Caco-2 (cell line): ENCODE data around the gene FASN. TPM values are rescaled to one million over a fixed set of nuclear protein-coding genes. Genes with fewer than 3 reads are reported as not detected.

ENCODE experiments used
- BruUV-seq: library from RNA; stranded (reverse); fragments of 400-500 nt; replicated peaks from 2 replicates; lab custom pipeline; 2021; lab: Mats Ljungman, UMichigan
- CTCF ChIA-PET: fragments of 300-600 bp; sonication (Branson Sonifier 250); formaldehyde crosslinking; loops from one replicate; lab custom pipeline; 2022; ENCODE audit warnings: antibody characterized with exemption; lab: Charles Lee
- POLR2A ChIA-PET: fragments of 300-600 bp; sonication (Branson Sonifier 250); formaldehyde crosslinking; loops from one replicate; lab custom pipeline; 2022; ENCODE audit warnings: antibody characterized with exemption; lab: Charles Lee
- DNase-seq, 2 experiments: peaks; one replicate each; pipeline versions ENCODE4 v3.0.0 to v3.0.0-alpha.2; 2020 to 2022
- H3K27me3 ChIP-seq: replicated peaks from 2 replicates; pipeline ENCODE4 v1.6.0; 2011; ENCODE audit warnings: low read length; ENCODE audit not compliant: control insufficient read depth, insufficient read depth
- H3K36me3 ChIP-seq: 2 replicates; pipeline ENCODE4 v1.5.1; 2011; ENCODE audit warnings: low read length; ENCODE audit not compliant: control insufficient read depth, insufficient read depth
- H3K4me1 ChIP-seq: fragments of 250-450 bp; sonication (Bioruptor Pico); 2 replicates; pipeline ENCODE4 v1.5.1; 2020; ENCODE audit warnings: mild to moderate bottlenecking
- H3K4me3 ChIP-seq: 2 replicates; pipeline ENCODE4 v1.5.1; 2011; ENCODE audit warnings: low read depth, mild to moderate bottlenecking, control low read depth, low read length
- H3K9me3 ChIP-seq: fragments of 250-450 bp; sonication (Bioruptor Pico); 2 replicates; pipeline ENCODE4 v1.5.1; 2020; ENCODE audit warnings: mild to moderate bottlenecking, moderate library complexity
- H3K27ac Mint-ChIP-seq: one replicate; pipeline ENCODE4 v1.8.0; 2022; ENCODE audit warnings: mixed read lengths; ENCODE audit not compliant: unreplicated experiment
- H3K27me3 Mint-ChIP-seq: one replicate; pipeline ENCODE4 v1.8.0; 2022; ENCODE audit warnings: mixed read lengths; ENCODE audit not compliant: insufficient read depth, unreplicated experiment
- H3K36me3 Mint-ChIP-seq: one replicate; pipeline ENCODE4 v1.8.0; 2022; ENCODE audit warnings: mild to moderate bottlenecking, mixed read lengths; ENCODE audit not compliant: insufficient read depth, unreplicated experiment
- H3K4me1 Mint-ChIP-seq: one replicate; pipeline ENCODE4 v1.8.0; 2022; ENCODE audit warnings: low read depth, mixed read lengths; ENCODE audit not compliant: unreplicated experiment
- H3K4me3 Mint-ChIP-seq: one replicate; pipeline ENCODE4 v1.8.0; 2022; ENCODE audit warnings: mild to moderate bottlenecking, moderate library complexity, mixed read lengths; ENCODE audit not compliant: unreplicated experiment
- H3K9me3 Mint-ChIP-seq: one replicate; pipeline ENCODE4 v1.8.0; 2022; ENCODE audit warnings: mixed read lengths; ENCODE audit not compliant: unreplicated experiment
- CTCF ChIP-seq, 2 experiments: fragments of 200-600 bp in 1 of 2; IDR thresholded peaks; 1 replicate in 1 of 2; 2 replicates in 1 of 2; pipeline versions ENCODE4 v1.5.1 to v1.8.0; 2011 to 2022; ENCODE audit warnings: antibody characterized with exemption in 1 of 2, control low read depth in 1 of 2, inconsistent platforms in 1 of 2, low read depth in 1 of 2, low read length in 1 of 2, mild to moderate bottlenecking in 1 of 2, moderate library complexity in 1 of 2; ENCODE audit not compliant: insufficient read depth in 1 of 2, severe bottlenecking in 1 of 2, unreplicated experiment in 1 of 2
- intact Hi-C: fragments of 100-400 bp; cut with micrococcal nuclease; formaldehyde crosslinking; loops from one replicate; pipeline ENCODE4 v1.10.0; 2022; ENCODE audit not compliant: unreplicated experiment
- total RNA-seq: library from RNA; stranded (reverse); gene quantifications from 2 replicates; pipeline ENCODE4 v1.2.3, GENCODE V29; 2022

FASN gene
- total RNA-seq, 1 experiment from 2014 or later, result 330 TPM

- ChIA-PET POLR2A (interaction anchor here (0.6 kb wide), 1 partner anchor 57 kb away, joined by 3 read pairs; no protein-coding TSS in a partner anchor), CTCF (no interaction called here)
- H3K36me3 Mint-ChIP-seq, result peaks cover 85% of the 10 kb centered on the region
- H3K4me1 ChIP-seq, result peaks cover 22% of the 10 kb centered on the region
- no peaks in the 10 kb centered on the region for H3K27me3 Mint-ChIP-seq
- BruUV-seq, result no TSS peak
- H3K36me3 ChIP-seq, result peaks cover 22% of the 10 kb centered on the region
- DNase-seq, result no peak
- H3K4me3 ChIP-seq, result no peak overlapping the region; the same call in 1 of the 2 replicates
- H3K9me3 ChIP-seq, result no peaks in the 10 kb centered on the region
- H3K4me1 Mint-ChIP-seq, result no peaks in the 10 kb centered on the region
- H3K27me3 ChIP-seq, result no peaks in the 10 kb centered on the region
- H3K4me3 Mint-ChIP-seq, result peak overlapping the region; percentile 75
- H3K27ac Mint-ChIP-seq, result no peak overlapping the region
- intact Hi-C loops, result no loop called here
- TF ChIP-seq CTCF (IDR thresholded peaks at IDR 0.05; ENCODE audit: insufficient read depth in 1 of 2, low read depth in 1 of 2, low read length in 1 of 2, severe bottlenecking in 1 of 2, unreplicated experiment in 1 of 2), result no peak
- H3K9me3 Mint-ChIP-seq, result no peaks in the 10 kb centered on the region
Observed at GRCh38 chr17:82094931-82095776, 2.9 kb downstream of the FASN start.

DNA sequence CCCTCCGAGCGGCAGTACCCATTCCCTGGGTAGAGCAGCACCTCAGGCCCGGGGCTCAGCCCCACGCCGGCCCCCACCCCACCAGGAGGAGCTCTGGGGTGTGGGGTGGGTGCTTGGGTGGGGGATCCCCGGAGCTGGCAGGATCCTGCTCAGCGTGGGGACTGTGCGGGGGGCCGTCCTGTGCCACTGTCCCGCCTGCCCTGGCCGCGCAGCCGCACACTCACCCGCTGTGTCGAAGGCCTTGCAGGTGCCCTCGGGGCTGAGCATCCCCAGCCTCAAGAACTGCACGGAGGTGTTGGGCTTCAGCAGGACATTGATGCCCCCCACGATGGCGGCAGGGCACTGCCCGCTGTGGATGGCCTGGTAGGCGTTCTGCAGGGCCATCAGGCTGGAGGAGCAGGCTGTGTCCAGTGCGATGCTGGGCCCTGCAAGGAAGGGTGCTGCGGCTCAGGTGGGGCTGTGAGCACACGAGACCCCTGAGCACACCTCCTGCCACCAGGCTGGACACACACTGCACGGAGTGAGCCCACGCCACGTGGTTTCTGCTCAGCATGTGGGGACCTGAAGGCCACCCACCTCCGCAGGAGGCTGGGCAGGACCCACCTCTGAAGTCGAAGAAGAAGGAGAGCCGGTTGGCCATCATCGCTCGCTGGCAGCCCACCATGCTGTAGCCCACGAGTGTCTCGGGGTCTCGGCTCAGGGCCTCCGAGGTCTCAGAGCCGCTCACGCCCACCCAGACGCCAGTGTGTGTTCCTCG is 4.9 kb downstream of the FASN start:
- no peak for TF ChIP-seq CTCF (IDR thresholded peaks at IDR 0.05; ENCODE audit: insufficient read depth in 1 of 2, low read depth in 1 of 2, low read length in 1 of 2, severe bottlenecking in 1 of 2, unreplicated experiment in 1 of 2)
- H3K4me1 Mint-ChIP-seq, result no peaks in the 10 kb centered on the region
- peaks cover 82% of the 10 kb centered on the region for H3K36me3 Mint-ChIP-seq
- BruUV-seq, result no TSS peak
- no peak overlapping the region for H3K4me3 Mint-ChIP-seq
- Histone ChIP-seq H3K27me3 (no peaks in the 10 kb centered on the region), H3K4me3 (no peak overlapping the region), H3K36me3 (peaks cover 24% of the 10 kb centered on the region), H3K4me1 (peaks cover 11% of the 10 kb centered on the region), H3K9me3 (no peaks in the 10 kb centered on the region)
- H3K27me3 Mint-ChIP-seq, result no peaks in the 10 kb centered on the region
- H3K27ac Mint-ChIP-seq, result no peak overlapping the region
- no peaks in the 10 kb centered on the region for H3K9me3 Mint-ChIP-seq
- DNase-seq, result no peak
- CTCF ChIA-PET, result no interaction called here
- intact Hi-C loops, result no loop called here
- POLR2A ChIA-PET, result interaction anchor here (0.6 kb wide), 1 partner anchor 29 kb away, joined by 5 read pairs; no protein-coding TSS in a partner anchor

DNA sequence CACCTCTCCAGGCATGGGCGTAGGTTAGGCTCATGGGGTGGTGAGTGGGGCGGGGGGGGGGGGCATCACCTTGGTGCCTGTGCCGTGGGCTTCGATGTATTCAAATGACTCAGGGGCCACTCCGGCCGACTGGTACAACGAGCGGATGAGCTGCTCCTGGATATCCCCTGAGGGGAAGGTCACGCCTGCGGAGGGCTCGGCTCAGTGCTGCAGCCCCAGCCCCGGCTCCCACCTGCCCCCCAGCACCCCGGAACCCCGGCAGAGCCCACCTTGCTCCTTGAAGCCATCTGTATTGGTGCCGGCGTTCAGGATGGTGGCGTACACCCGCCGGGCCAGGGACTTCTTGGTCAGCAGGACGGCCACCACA is 5.4 kb downstream of the FASN start:
- DNase-seq, result no peak
- H3K4me1 ChIP-seq, result peaks cover 11% of the 10 kb centered on the region
- no peaks in the 10 kb centered on the region for H3K4me1 Mint-ChIP-seq
- no TSS peak for BruUV-seq
- no peak for TF ChIP-seq CTCF (IDR thresholded peaks at IDR 0.05; ENCODE audit: insufficient read depth in 1 of 2, low read depth in 1 of 2, low read length in 1 of 2, severe bottlenecking in 1 of 2, unreplicated experiment in 1 of 2)
- no peak overlapping the region for H3K27ac Mint-ChIP-seq
- no peaks in the 10 kb centered on the region for H3K9me3 ChIP-seq
- H3K27me3 ChIP-seq, result no peaks in the 10 kb centered on the region
- CTCF ChIA-PET, result no interaction called here
- no peak overlapping the region for H3K4me3 ChIP-seq
- H3K27me3 Mint-ChIP-seq, result no peaks in the 10 kb centered on the region
- peaks cover 83% of the 10 kb centered on the region for H3K36me3 Mint-ChIP-seq
- no peaks in the 10 kb centered on the region for H3K9me3 Mint-ChIP-seq
- POLR2A ChIA-PET, result interaction anchor here (0.6 kb wide), 1 partner anchor 29 kb away, joined by 5 read pairs; no protein-coding TSS in a partner anchor
- peaks cover 24% of the 10 kb centered on the region for H3K36me3 ChIP-seq
- intact Hi-C loops, result no loop called here
- no peak overlapping the region for H3K4me3 Mint-ChIP-seq
